Endothelial cell of umbilical vein (primary cell): Measurements from ENCODE around the gene WDR48. TPM values are rescaled to one million over a fixed set of nuclear protein-coding genes. Genes with fewer than 3 reads are reported as not detected.

Experiments
- BruUV-seq: library from RNA; stranded (reverse); fragments of 400-500 nt; replicated peaks from 2 replicates; lab custom pipeline; 2021; lab: Mats Ljungman, UMichigan
- CTCF ChIA-PET: fragments of 300-600, 350-600 bp; sonication (Branson Sonifier 250); formaldehyde crosslinking; loops from one replicate; lab custom pipeline; 2021; ENCODE audit warnings: antibody characterized with exemption, inconsistent platforms; lab: Charles Lee
- POLR2A ChIA-PET: fragments of 300-600, 350-600 bp; sonication (Branson Sonifier 250); formaldehyde crosslinking; loops from one replicate; lab custom pipeline; 2021; ENCODE audit warnings: antibody characterized with exemption, inconsistent platforms; lab: Charles Lee
- DNase-seq: peaks from one replicate; pipeline ENCODE4 v3.0.0-alpha.2; 2011; ENCODE audit warnings: low read depth, low spot score
- FAIRE-seq: peaks from 2 replicates; lab custom pipeline; 2011; peaks lifted over from hg19 to GRCh38; lab: Jason Lieb, UNC
- H2AFZ ChIP-seq: 2 replicates; pipeline ENCODE4 v1.6.0; 2012; ENCODE audit warnings: low read depth, low read length, control low read depth, inconsistent platforms
- H3K27ac ChIP-seq: 2 replicates; pipeline ENCODE4 v1.5.1; 2011; ENCODE audit warnings: low read depth, mild to moderate bottlenecking, control low read depth, low read length, moderate library complexity; ENCODE audit not compliant: insufficient read depth
- H3K27me3 ChIP-seq, 2 experiments: 2 replicates each; pipeline versions ENCODE4 v1.6.0 to v1.6.1; 2011; ENCODE audit warnings: low read length in 2 of 2, mixed read lengths in 1 of 2; ENCODE audit not compliant: control insufficient read depth in 2 of 2, insufficient read depth in 2 of 2
- H3K36me3 ChIP-seq, 2 experiments: 2 replicates in 1 of 2; 3 replicates in 1 of 2; pipeline ENCODE4 v1.5.1; 2011; ENCODE audit warnings: low read length in 2 of 2, mild to moderate bottlenecking in 1 of 2, moderate library complexity in 1 of 2; ENCODE audit not compliant: control insufficient read depth in 2 of 2, insufficient read depth in 2 of 2; ENCODE audit errors: extremely low read depth in 1 of 2
- H3K4me1 ChIP-seq: 3 replicates; pipeline ENCODE4 v1.5.1; 2011; ENCODE audit warnings: mild to moderate bottlenecking, low read length; ENCODE audit not compliant: control insufficient read depth, insufficient read depth; ENCODE audit errors: extremely low read depth
- H3K4me2 ChIP-seq: 2 replicates; pipeline ENCODE4 v1.6.1; 2011; ENCODE audit warnings: low read length, control low read depth, mixed read lengths; ENCODE audit not compliant: insufficient read depth
- H3K4me3 ChIP-seq, 3 experiments: fragments of 200-600 bp in 1 of 3; sonication (generic), shearing (Covaris generic) in 1 of 3; replicated peaks in 1 of 3; 2 replicates each; pipeline ENCODE4 v1.5.1; 2011 to 2016; ENCODE audit warnings: control low read depth in 3 of 3, low read length in 3 of 3, mild to moderate bottlenecking in 2 of 3, inconsistent platforms in 1 of 3, low read depth in 1 of 3, moderate library complexity in 1 of 3; ENCODE audit not compliant: insufficient read depth in 1 of 3
- H3K79me2 ChIP-seq: 2 replicates; pipeline ENCODE4 v1.6.0; 2012; ENCODE audit warnings: low read length, inconsistent platforms; ENCODE audit not compliant: control insufficient read depth, insufficient read depth
- H3K9ac ChIP-seq: replicated peaks from 2 replicates; pipeline ENCODE3; 2011; ENCODE audit warnings: low read length, control low read depth; ENCODE audit not compliant: insufficient read depth; ENCODE audit errors: extremely low read depth
- H3K9me1 ChIP-seq: replicated peaks from 3 replicates; pipeline ENCODE4 v1.6.0; 2011; ENCODE audit warnings: mild to moderate bottlenecking, low read length; ENCODE audit not compliant: control insufficient read depth, insufficient read depth; ENCODE audit errors: extremely low read depth
- H3K9me3 ChIP-seq: replicated peaks from 2 replicates; pipeline ENCODE4 v1.5.1; 2012; ENCODE audit warnings: low read length, inconsistent platforms; ENCODE audit not compliant: control insufficient read depth, insufficient read depth
- H4K20me1 ChIP-seq: replicated peaks from 2 replicates; pipeline ENCODE3; 2011; ENCODE audit warnings: mild to moderate bottlenecking, low read length; ENCODE audit not compliant: control insufficient read depth, insufficient read depth; ENCODE audit errors: extremely low read depth
- CTCF ChIP-seq, 2 donors: IDR thresholded peaks; 1 replicate in 1 of 2; 2 replicates in 1 of 2; pipeline ENCODE4 v1.5.1; 2011; ENCODE audit warnings: low read length in 2 of 2, mild to moderate bottlenecking in 2 of 2, moderate library complexity in 2 of 2, control low read depth in 1 of 2, inconsistent platforms in 1 of 2, low read depth in 1 of 2; ENCODE audit not compliant: insufficient read depth in 1 of 2; ENCODE audit errors: extremely low read depth in 1 of 2
- EZH2 ChIP-seq: IDR thresholded peaks from 2 replicates; pipeline ENCODE4 v1.6.1; 2012; ENCODE audit warnings: borderline replicate concordance, low read depth, mild to moderate bottlenecking, moderate library complexity, low read length, inconsistent platforms; ENCODE audit not compliant: severe bottlenecking
- FOS ChIP-seq: IDR thresholded peaks from 2 replicates; pipeline ENCODE4 v1.6.1; 2011; ENCODE audit warnings: mild to moderate bottlenecking, low read length, moderate library complexity, borderline replicate concordance; ENCODE audit not compliant: insufficient read depth
- JUN ChIP-seq: IDR thresholded peaks from 2 replicates; pipeline ENCODE4 v1.6.1; 2011; ENCODE audit warnings: borderline replicate concordance, low read depth; ENCODE audit not compliant: insufficient read length, insufficient read depth
- MYC ChIP-seq: IDR thresholded peaks from one replicate; pipeline ENCODE4 v1.6.1; 2011; ENCODE audit warnings: mild to moderate bottlenecking, low read depth, low read length
- POLR2A ChIP-seq: IDR thresholded peaks from 2 replicates; pipeline ENCODE4 v1.6.1; 2012; ENCODE audit warnings: low read depth, mild to moderate bottlenecking, control low read depth, low read length
- POLR2AphosphoS5 ChIP-seq: IDR thresholded peaks from 2 replicates; pipeline ENCODE4 v1.6.1; 2012; ENCODE audit warnings: low read depth, mild to moderate bottlenecking, control low read depth, low read length, moderate library complexity; ENCODE audit not compliant: insufficient read depth
- dilution Hi-C: fragments of 300-500 bp; cut with MboI; formaldehyde crosslinking; loops from one replicate; pipeline ENCODE4 v1.15.0; 2019; ENCODE audit warnings: low sequenced_read_pairs; ENCODE audit not compliant: extremely low pct_ligation_motif_present
- intact Hi-C: fragments of 100-400 bp; cut with micrococcal nuclease; formaldehyde crosslinking; loops from one replicate; pipeline ENCODE4 v1.10.0; 2022
- polyA plus RNA-seq, 4 experiments: library from polyadenylated mRNA; depleted of rRNA in 3 of 4; stranded (reverse) in 3 of 4; unstranded in 1 of 4; fragments of >200 nt; gene quantifications; 2 replicates each; pipeline versions ENCODE4 v1.2.1 to v1.2.3, GENCODE V29; 2011 to 2012; ENCODE audit warnings: missing spikeins in 1 of 4
- total RNA-seq: library from RNA; stranded (reverse); gene quantifications from 2 replicates; pipeline ENCODE4 v1.2.3, GENCODE V29; 2021
- TF ChIP-seq, protein P1 (sequence below): IDR thresholded peaks from 2 replicates; pipeline ENCODE4 v1.6.1; 2011; ENCODE audit not compliant: insufficient read depth, insufficient read length

Gene WDR48
- total and polyA plus RNA-seq, 2 donors (not counting 3 experiments of a cell fraction or from before 2014, with no cell fraction given): 13.7 to 25.3 TPM

DNA sequence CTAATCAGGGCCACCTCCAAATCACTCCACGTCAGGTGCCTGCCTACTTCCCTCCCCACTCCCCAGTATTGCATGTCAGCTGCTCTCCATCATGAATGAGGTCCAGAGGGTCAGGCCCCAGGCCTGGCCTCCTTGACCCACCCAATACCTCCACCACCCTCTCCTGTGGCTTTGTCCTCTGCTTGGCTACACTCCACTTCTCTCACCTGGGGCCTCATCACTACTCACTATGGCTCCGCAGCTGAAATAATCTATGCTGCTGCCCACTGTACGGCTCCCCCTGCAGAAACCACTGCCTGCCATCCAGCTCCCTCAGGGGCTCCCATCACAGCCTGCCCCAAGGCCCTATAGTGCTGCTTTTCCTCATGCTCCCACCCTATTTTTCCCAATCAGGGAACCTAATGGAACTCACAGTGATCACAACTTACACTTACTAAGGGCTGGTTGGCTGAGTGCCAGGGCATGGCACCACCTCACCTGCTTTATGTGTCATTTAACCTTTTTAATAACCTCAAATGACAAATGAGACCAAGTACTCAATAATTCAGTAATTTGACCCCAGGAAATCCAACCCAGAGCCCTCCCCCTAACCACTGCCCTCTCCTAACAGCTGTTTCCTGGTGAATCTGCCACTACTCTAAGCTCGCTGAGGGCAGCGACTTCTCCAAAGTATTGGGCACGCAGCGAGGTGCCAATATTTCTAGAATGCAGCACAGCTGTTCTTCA is 53.3 kb downstream of the WDR48 start:
- Histone ChIP-seq H3K4me2 (no peak overlapping the region), H3K36me3 (no peaks in the 10 kb centered on the region), H3K4me3 (no peak overlapping the region), H3K9me3 (no peaks in the 10 kb centered on the region), H3K27ac (no peak overlapping the region), H4K20me1 (no peaks in the 10 kb centered on the region), H3K9me1 (no peaks in the 10 kb centered on the region), H3K79me2 (peaks cover 47% of the 10 kb centered on the region), H2AFZ (no peak overlapping the region), H3K27me3 (no peaks in the 10 kb centered on the region), H3K4me1 (peaks cover 18% of the 10 kb centered on the region), H3K9ac (no peak overlapping the region)
- dilution Hi-C loops (loop anchor here (5.0 kb wide), 1 partner anchor 87 kb away; the partner anchor contains the start of gene XIRP1), intact Hi-C loops (no loop called here)
- FAIRE-seq (no peak), DNase-seq (no peak)
- POLR2A ChIA-PET: no interaction called here
- BruUV-seq: no TSS peak
- CTCF ChIA-PET: interaction anchor here (0.8 to 3.2 kb wide), 6 partner anchors 20 to 187 kb away, joined by 3 to 26 read pairs (median 4); no protein-coding TSS in a partner anchor
- TF ChIP-seq POLR2AphosphoS5 (no peak), POLR2A (no peak), MYC (no peak), FOS (no peak), JUN (no peak)
- TF ChIP-seq, protein P1, sequence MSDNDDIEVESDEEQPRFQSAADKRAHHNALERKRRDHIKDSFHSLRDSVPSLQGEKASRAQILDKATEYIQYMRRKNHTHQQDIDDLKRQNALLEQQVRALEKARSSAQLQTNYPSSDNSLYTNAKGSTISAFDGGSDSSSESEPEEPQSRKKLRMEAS: no peak

DNA sequence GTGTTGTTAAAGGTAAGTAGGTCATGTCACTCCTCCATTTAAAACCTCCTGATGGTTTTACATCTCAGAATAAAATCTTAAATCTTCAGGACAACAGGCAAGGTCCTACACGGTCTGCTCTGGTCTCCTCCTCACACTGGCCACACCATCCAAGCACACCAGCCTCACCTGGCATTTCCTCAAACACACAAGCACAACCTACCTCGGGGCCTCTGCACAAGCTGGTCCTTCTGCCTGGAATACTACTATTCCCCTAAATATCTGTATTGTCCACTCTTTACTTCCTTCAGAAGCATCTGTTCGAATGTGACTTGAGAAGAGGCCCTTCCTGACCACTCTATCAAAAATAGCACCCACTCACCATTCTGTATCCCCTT is 53.9 kb downstream of the WDR48 start:
- H2AFZ ChIP-seq: no peak overlapping the region
- no peaks in the 10 kb centered on the region for H4K20me1 ChIP-seq
- no peak overlapping the region for H3K9ac ChIP-seq
- no TSS peak for BruUV-seq
- no peaks in the 10 kb centered on the region for H3K27me3 ChIP-seq
- H3K27ac ChIP-seq: no peak overlapping the region
- H3K4me3 ChIP-seq: no peak overlapping the region
- intact Hi-C loops: loop anchor here (2.0 kb wide), 1 partner anchor 277 kb away; the partner anchor contains the start of gene SLC25A38
- H3K4me2 ChIP-seq: no peak overlapping the region
- no peak for FAIRE-seq
- dilution Hi-C loops: loop anchor here (5.0 kb wide), 1 partner anchor 87 kb away; the partner anchor contains the start of gene XIRP1
- CTCF ChIA-PET: interaction anchor here (0.9 to 3.2 kb wide), 7 partner anchors 41 to 272 kb away, joined by 3 to 26 read pairs (median 4); no protein-coding TSS in a partner anchor
- H3K79me2 ChIP-seq: peaks cover 47% of the 10 kb centered on the region
- H3K9me1 ChIP-seq: no peaks in the 10 kb centered on the region
- TF ChIP-seq FOS (no peak), POLR2A (no peak), CTCF (IDR thresholded peaks at IDR 0.05; ENCODE audit: extremely low read depth in 1 of 2, insufficient read depth in 1 of 2, low read depth in 1 of 2, low read length in 2 of 2) (no peak), EZH2 (no peak)
- TF ChIP-seq, protein P1: no peak
- no peaks in the 10 kb centered on the region for H3K9me3 ChIP-seq
- DNase-seq: no peak
- H3K36me3 ChIP-seq: no peaks in the 10 kb centered on the region
- POLR2A ChIA-PET: no interaction called here
- peaks cover 18% of the 10 kb centered on the region for H3K4me1 ChIP-seq
